GM18951 (cell line): ENCODE measurements around the gene KLHL29.

ENCODE experiments used
- POLR2A ChIP-seq: IDR thresholded peaks from 4 replicates; pipeline ENCODE4 v1.6.1; 2011; ENCODE audit warnings: mild to moderate bottlenecking; ENCODE audit not compliant: insufficient read length, insufficient read depth; ENCODE audit errors: extremely low read depth
- in situ Hi-C: fragments of 300-500 bp; cut with MboI; formaldehyde crosslinking; loops from one replicate; pipeline ENCODE4 v1.12.0; 2022; ENCODE audit warnings: low sequenced_read_pairs, mixed read lengths, inconsistent platforms; ENCODE audit not compliant: unreplicated experiment

KLHL29 gene

GRCh38 chr2:23503682-23504081, 118.7 kb downstream of the KLHL29 start:
- in situ Hi-C loops: no loop called here
- no peak for TF ChIP-seq POLR2A

- TF ChIP-seq POLR2A: no peak
- in situ Hi-C loops: no loop called here
Measured at GRCh38 chr2:23504591-23504990, 119.6 kb downstream of the KLHL29 start.

- in situ Hi-C loops: no loop called here
- no peak for TF ChIP-seq POLR2A
Measured at GRCh38 chr2:23505218-23505983, 120.4 kb downstream of the KLHL29 start.

GRCh38 chr2:23505984-23506380, 121.0 kb downstream of the KLHL29 start:
- no peak for TF ChIP-seq POLR2A
- in situ Hi-C loops: no loop called here

GRCh38 chr2:23506531-23507266, 121.7 kb downstream of the KLHL29 start:
- in situ Hi-C loops: no loop called here

DNA sequence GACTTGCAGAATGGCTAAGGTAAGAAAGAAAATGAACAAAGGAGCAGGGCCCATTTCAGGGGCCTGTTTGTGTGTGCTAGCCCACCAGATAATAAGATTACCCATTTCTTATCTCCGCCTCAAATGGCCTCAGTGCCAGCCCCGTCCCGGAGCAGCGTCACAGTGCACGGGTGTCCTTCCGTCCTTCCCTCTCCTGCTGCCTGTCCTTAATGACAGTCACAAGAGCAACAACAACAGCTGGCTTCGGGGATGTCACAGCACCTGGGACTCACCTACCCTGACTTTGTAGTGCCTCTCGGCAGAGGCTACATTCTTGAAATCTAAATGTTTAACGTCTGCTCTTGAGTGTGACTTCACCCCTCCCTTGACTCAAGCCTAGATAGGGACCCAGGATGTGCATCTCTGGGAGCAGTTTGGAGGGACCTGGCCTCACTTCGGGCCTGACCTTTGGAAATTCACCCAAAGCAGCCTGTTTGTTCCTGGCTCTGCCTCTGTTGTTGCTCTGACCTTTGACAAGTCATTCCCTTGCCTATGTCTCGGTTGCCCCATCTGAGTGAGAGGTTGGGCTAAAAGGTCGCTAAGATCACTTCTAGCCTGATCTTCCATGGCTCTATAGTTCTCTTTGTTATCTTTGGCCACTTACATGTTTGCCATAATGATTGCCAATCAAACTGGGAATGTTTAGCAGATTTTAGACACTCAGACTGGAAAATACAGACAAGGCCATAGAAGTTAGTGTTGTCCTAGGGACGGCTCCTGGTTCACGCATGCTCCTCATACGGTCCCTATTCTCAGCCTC, 122.5 kb downstream of the KLHL29 start:
- TF ChIP-seq POLR2A: no peak
- in situ Hi-C loops: no loop called here

More at GRCh38 chr2:23506531-23507266, 121.7 kb downstream of the KLHL29 start:
- no peak for TF ChIP-seq POLR2A

- TF ChIP-seq POLR2A: no peak
- in situ Hi-C loops: no loop called here
Measured at GRCh38 chr2:23508066-23508390, 123.0 kb downstream of the KLHL29 start.

- in situ Hi-C loops: no loop called here
- no peak for TF ChIP-seq POLR2A
Measured at GRCh38 chr2:23509103-23509502, 124.1 kb downstream of the KLHL29 start.

GRCh38 chr2:23509596-23510292, 124.8 kb downstream of the KLHL29 start:
- in situ Hi-C loops: no loop called here
- no peak for TF ChIP-seq POLR2A

- in situ Hi-C loops: no loop called here
- TF ChIP-seq POLR2A: no peak
Measured at GRCh38 chr2:23510471-23510870, 125.5 kb downstream of the KLHL29 start.

DNA sequence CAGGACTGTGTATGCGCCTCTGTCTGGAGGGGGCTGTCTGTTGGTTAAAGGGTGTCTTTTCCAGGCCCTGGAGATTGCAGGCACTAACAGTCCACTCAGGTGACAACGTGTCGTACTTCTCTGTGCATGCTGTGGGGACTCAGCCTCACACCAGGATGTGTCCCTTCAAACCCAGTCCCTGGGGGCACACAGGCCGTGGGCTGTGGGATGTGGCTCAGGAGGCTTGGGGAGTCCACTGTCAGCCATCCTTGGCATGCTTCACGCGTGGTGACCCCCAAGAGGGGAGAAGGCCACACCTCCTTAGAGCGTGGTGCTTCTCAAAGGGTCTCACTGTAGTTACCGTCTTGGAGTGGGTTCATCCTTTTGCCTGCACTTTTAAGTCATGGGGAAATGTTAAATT, 127.8 kb downstream of the KLHL29 start:
- in situ Hi-C loops: no loop called here
- TF ChIP-seq POLR2A: no peak

DNA sequence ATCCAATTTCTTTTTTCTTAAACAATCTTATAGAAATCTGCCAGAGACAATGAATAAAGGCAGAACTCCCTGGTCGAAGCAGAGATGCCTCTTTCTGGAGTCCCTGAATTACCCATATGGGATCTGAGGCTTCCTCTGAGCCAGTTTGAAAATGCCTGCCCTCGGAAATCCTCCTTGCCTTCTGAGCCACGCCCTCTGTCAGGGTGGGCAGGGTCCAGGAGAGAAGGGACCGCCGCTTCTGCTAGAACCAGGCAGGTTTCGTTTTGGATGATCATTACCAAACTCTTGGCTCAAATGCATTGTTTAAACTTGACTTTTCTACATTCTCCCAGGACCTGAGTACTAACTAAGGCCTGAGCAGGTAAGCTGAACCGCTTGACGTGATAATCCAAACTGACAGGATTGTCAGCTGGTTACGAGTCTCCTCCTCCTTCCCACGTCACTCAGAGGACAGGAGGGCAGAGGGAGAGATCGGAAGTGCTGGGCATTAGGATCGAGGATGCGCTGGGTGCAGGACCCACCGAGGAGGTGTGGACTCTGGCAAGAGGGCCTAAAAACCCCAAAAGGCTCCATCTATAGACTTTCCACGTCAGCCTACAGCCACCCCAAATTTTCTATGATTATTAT, 128.4 kb downstream of the KLHL29 start:
- in situ Hi-C loops: no loop called here
- TF ChIP-seq POLR2A: no peak
